Trophoblast cell (in vitro differentiated cells and primary cell): ENCODE measurements around the gene FBXL22.

Source experiments
- DNase-seq, 2 donors: peaks; one replicate each; pipeline ENCODE4 v3.0.0-alpha.2; 2016
- H2AFZ ChIP-seq: 2 replicates; pipeline ENCODE4 v1.6.1; 2013; ENCODE audit warnings: low read length, moderate library complexity, mild to moderate bottlenecking; ENCODE audit not compliant: insufficient read depth, poor library complexity
- H2AK5ac ChIP-seq: 2 replicates; pipeline ENCODE4 v1.6.1; 2013; ENCODE audit warnings: mild to moderate bottlenecking, low read length
- H2BK120ac ChIP-seq: 2 replicates; pipeline ENCODE4 v1.6.1; 2013; ENCODE audit warnings: low read length, mild to moderate bottlenecking, moderate library complexity; ENCODE audit not compliant: insufficient read depth, poor library complexity
- H2BK12ac ChIP-seq: 2 replicates; pipeline ENCODE4 v1.6.1; 2013; ENCODE audit warnings: mild to moderate bottlenecking, low read length, moderate library complexity
- H2BK5ac ChIP-seq: 2 replicates; pipeline ENCODE4 v1.6.1; 2013; ENCODE audit warnings: low read length, low read depth, moderate library complexity, mild to moderate bottlenecking; ENCODE audit not compliant: poor library complexity
- H3K14ac ChIP-seq: 2 replicates; pipeline ENCODE4 v1.6.1; 2013; ENCODE audit warnings: mild to moderate bottlenecking, low read length
- H3K18ac ChIP-seq: 2 replicates; pipeline ENCODE4 v1.6.1; 2013; ENCODE audit warnings: mild to moderate bottlenecking, low read length
- H3K23ac ChIP-seq: 2 replicates; pipeline ENCODE4 v1.6.1; 2013; ENCODE audit warnings: low read length
- H3K27ac ChIP-seq: 2 replicates; pipeline ENCODE4 v1.5.1; 2013; ENCODE audit warnings: low read depth, mild to moderate bottlenecking, inconsistent platforms, low read length, moderate library complexity
- H3K27me3 ChIP-seq: 2 replicates; pipeline ENCODE4 v1.6.1; 2013; ENCODE audit warnings: inconsistent platforms, mild to moderate bottlenecking, low read length, moderate library complexity; ENCODE audit not compliant: insufficient read depth
- H3K36me3 ChIP-seq, 2 experiments: 1 replicate in 1 of 2; 2 replicates in 1 of 2; pipeline ENCODE4 v1.6.1; 2013; ENCODE audit warnings: low read length in 2 of 2, mild to moderate bottlenecking in 2 of 2, moderate library complexity in 1 of 2; ENCODE audit not compliant: insufficient read depth in 2 of 2, control insufficient read depth in 1 of 2
- H3K4ac ChIP-seq: 2 replicates; pipeline ENCODE4 v1.6.1; 2013; ENCODE audit warnings: low read depth, mild to moderate bottlenecking, low read length, moderate library complexity
- H3K4me1 ChIP-seq, 2 experiments: 1 replicate in 1 of 2; 2 replicates in 1 of 2; pipeline ENCODE4 v1.6.1; 2013; ENCODE audit warnings: low read length in 2 of 2, mild to moderate bottlenecking in 2 of 2, moderate library complexity in 1 of 2; ENCODE audit not compliant: insufficient read depth in 2 of 2, control insufficient read depth in 1 of 2
- H3K4me2 ChIP-seq: 2 replicates; pipeline ENCODE4 v1.6.1; 2013; ENCODE audit warnings: inconsistent platforms, mild to moderate bottlenecking, low read length, moderate library complexity
- H3K4me3 ChIP-seq: 2 replicates; pipeline ENCODE4 v1.5.1; 2013; ENCODE audit warnings: mild to moderate bottlenecking, low read depth, low read length, inconsistent platforms
- H3K79me1 ChIP-seq: one replicate; pipeline ENCODE4 v1.6.1; 2013; ENCODE audit warnings: low read length
- H3K79me2 ChIP-seq: 2 replicates; pipeline ENCODE4 v1.6.1; 2013; ENCODE audit warnings: low read length, mild to moderate bottlenecking; ENCODE audit not compliant: control insufficient read depth, insufficient read depth, poor library complexity
- H3K9ac ChIP-seq: 2 replicates; pipeline ENCODE4 v1.6.1; 2013; ENCODE audit warnings: mild to moderate bottlenecking, low read length
- H3K9me3 ChIP-seq: 2 replicates; pipeline ENCODE4 v1.6.1; 2013; ENCODE audit warnings: low read depth, mild to moderate bottlenecking, control low read depth, inconsistent platforms, low read length; ENCODE audit not compliant: insufficient read depth
- H4K12ac ChIP-seq: 2 replicates; pipeline ENCODE4 v1.6.1; 2013; ENCODE audit warnings: low read depth, mild to moderate bottlenecking, low read length, moderate library complexity
- H4K8ac ChIP-seq: 2 replicates; pipeline ENCODE4 v1.6.1; 2013; ENCODE audit warnings: low read depth, mild to moderate bottlenecking, low read length, moderate library complexity
- H4K91ac ChIP-seq: one replicate; pipeline ENCODE4 v1.6.1; 2013; ENCODE audit warnings: low read depth, mild to moderate bottlenecking, low read length, moderate library complexity
- WGBS: extraction: QIAGEN DNeasy Blood & Tissue Kit; methylation state at CpG from one replicate; pipeline ENCODE4 v1.1.7; 2013; ENCODE audit warnings: missing lambda C conversion rate; ENCODE audit not compliant: insufficient read length, insufficient coverage; ENCODE audit errors: extremely low coverage; 5-methylcytosine and 5-hydroxymethylcytosine counted together

FBXL22 gene

DNA sequence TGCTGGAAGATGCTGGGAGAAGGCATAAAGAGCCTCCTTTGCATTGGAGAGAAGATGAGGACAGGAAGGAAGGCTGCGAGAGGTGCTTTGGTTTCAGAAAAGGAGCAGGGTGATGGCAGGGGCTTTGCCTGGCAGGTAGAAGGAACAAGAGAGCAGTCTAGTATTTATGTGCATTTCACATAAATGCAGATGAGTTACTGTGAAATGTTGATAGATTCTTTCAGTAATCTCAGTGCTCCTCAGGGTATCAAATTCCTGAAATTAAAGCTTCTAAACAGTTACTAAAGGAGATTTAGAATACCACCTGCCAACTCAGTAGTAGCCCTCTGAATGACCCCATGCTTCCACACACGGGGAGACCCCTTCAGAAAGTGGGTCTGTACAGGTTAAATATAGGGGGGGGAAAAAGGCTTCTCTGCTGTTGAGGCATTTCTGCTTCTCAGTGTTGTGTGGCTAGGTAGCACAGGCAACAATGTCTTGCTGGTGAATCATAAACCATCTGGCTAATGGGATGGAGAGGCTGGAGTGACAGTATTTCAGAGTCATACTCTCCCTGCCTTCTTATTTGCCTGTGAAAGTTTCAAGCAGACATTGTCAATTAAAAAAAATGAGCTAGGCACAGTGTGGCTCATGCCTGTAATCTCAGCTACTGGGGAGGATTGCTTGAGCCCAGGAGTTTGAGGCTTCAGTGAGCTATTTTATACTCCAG lies 14.3 kb upstream of the FBXL22 start:
- no CpG with 5 or more reads among the region's 2 CpGs for WGBS

GRCh38 chr15:63586790-63587189 lies 10.4 kb upstream of the FBXL22 start:
- no peak overlapping the region for H3K4me2 ChIP-seq
- WGBS, result no CpG with 5 or more reads among the region's 5 CpGs
- H3K9me3 ChIP-seq, result peaks cover 2% of the 10 kb centered on the region
- no peak overlapping the region for H3K14ac ChIP-seq
- H3K4ac ChIP-seq, result no peak overlapping the region
- H2AFZ ChIP-seq, result no peak overlapping the region
- no peak overlapping the region for H2BK120ac ChIP-seq
- H2AK5ac ChIP-seq, result no peak overlapping the region
- H3K79me1 ChIP-seq, result no peaks in the 10 kb centered on the region
- H3K27me3 ChIP-seq, result no peaks in the 10 kb centered on the region
- H3K27ac ChIP-seq, result no peak overlapping the region
- no peaks in the 10 kb centered on the region for H3K4me1 ChIP-seq
- H3K4me3 ChIP-seq, result no peak overlapping the region
- no peak overlapping the region for H2BK12ac ChIP-seq
- H3K18ac ChIP-seq, result no peak overlapping the region
- peaks cover 2 to 19% of the 10 kb centered on the region in 2 experiments for H3K36me3 ChIP-seq
- H4K8ac ChIP-seq, result no peak overlapping the region
- H2BK5ac ChIP-seq, result no peak overlapping the region
- DNase-seq, result no peak
- H4K12ac ChIP-seq, result no peak overlapping the region
- no peaks in the 10 kb centered on the region for H3K79me2 ChIP-seq
- H3K23ac ChIP-seq, result no peak overlapping the region
- H3K9ac ChIP-seq, result no peak overlapping the region
- H4K91ac ChIP-seq, result no peak overlapping the region

More for the DNA sequence above, 14.3 kb upstream of the FBXL22 start:
- Histone ChIP-seq H3K23ac (no peak overlapping the region), H3K4ac (no peak overlapping the region), H3K79me2 (no peaks in the 10 kb centered on the region), H3K27ac (no peak overlapping the region), H3K18ac (no peak overlapping the region), H4K91ac (no peak overlapping the region), H3K4me3 (no peak overlapping the region), H2BK120ac (no peak overlapping the region), H3K4me2 (no peak overlapping the region), H2BK12ac (no peak overlapping the region), H3K4me1 (no peaks in the 10 kb centered on the region), H4K12ac (no peak overlapping the region), H2AK5ac (no peak overlapping the region), H3K36me3 (peaks cover 2 to 3% of the 10 kb centered on the region in 2 experiments), H3K9me3 (no peaks in the 10 kb centered on the region), H2BK5ac (no peak overlapping the region), H3K9ac (no peak overlapping the region), H2AFZ (no peak overlapping the region), H4K8ac (no peak overlapping the region), H3K27me3 (no peaks in the 10 kb centered on the region), H3K79me1 (no peaks in the 10 kb centered on the region), H3K14ac (no peak overlapping the region)
- no peak for DNase-seq

DNA sequence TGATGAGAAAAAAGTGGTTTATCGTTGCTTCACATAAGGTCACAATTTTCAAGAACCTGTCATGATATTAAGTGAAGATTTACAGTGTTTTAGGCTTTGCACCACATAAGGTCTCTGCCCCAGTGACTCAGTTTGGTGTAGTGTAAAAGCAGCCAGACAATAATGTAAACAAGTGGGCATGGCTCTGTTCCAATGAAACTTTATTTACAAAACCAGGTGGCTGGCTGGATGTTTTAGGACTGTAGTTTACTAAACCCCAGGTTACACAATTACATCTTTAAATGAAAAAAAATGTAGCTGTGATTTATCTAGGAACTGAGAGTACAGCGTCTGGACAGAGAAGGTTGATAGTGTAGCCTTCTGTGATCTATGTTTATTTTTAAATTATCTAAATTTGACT lies 9.7 kb upstream of the FBXL22 start:
- no CpG with 5 or more reads among the region's 2 CpGs for WGBS
- Histone ChIP-seq H3K4me2 (no peak overlapping the region), H4K12ac (no peak overlapping the region), H3K4ac (no peak overlapping the region), H3K79me1 (no peaks in the 10 kb centered on the region), H3K36me3 (peaks cover 4 to 17% of the 10 kb centered on the region in 2 experiments), H4K8ac (no peak overlapping the region), H3K27me3 (no peaks in the 10 kb centered on the region), H4K91ac (no peak overlapping the region), H2BK12ac (no peak overlapping the region), H3K14ac (no peak overlapping the region), H3K9me3 (peaks cover 2% of the 10 kb centered on the region), H3K79me2 (no peaks in the 10 kb centered on the region), H3K18ac (no peak overlapping the region), H2AK5ac (no peak overlapping the region), H2AFZ (no peak overlapping the region), H3K9ac (no peak overlapping the region), H3K23ac (no peak overlapping the region), H2BK5ac (no peak overlapping the region), H3K27ac (no peak overlapping the region), H2BK120ac (no peak overlapping the region), H3K4me1 (no peaks in the 10 kb centered on the region), H3K4me3 (no peak overlapping the region)
- DNase-seq, result no peak

- Histone ChIP-seq H3K79me2 (no peaks in the 10 kb centered on the region), H4K12ac (no peak overlapping the region), H3K27ac (no peak overlapping the region), H3K4ac (no peak overlapping the region), H3K36me3 (peaks cover 6 to 22% of the 10 kb centered on the region in 2 experiments), H3K27me3 (no peaks in the 10 kb centered on the region), H4K91ac (no peak overlapping the region), H2AK5ac (no peak overlapping the region), H3K4me3 (no peak overlapping the region), H3K4me2 (no peak overlapping the region), H3K14ac (no peak overlapping the region), H2BK12ac (no peak overlapping the region), H2BK5ac (no peak overlapping the region), H4K8ac (no peak overlapping the region), H3K18ac (no peak overlapping the region), H2AFZ (no peak overlapping the region), H2BK120ac (no peak overlapping the region), H3K79me1 (no peaks in the 10 kb centered on the region), H3K4me1 (no peaks in the 10 kb centered on the region), H3K23ac (no peak overlapping the region), H3K9ac (no peak overlapping the region), H3K9me3 (peaks cover 2% of the 10 kb centered on the region)
- WGBS, result no CpG with 5 or more reads among the region's 6 CpGs
- DNase-seq, result no peak
Measured at GRCh38 chr15:63588826-63589225, 8.4 kb upstream of the FBXL22 start.
